DMS53 treated with DMSO at 0.1 percent for 48 hours (cell line): ENCODE measurements around the gene BICD1.
"Not testable (repeated sequence)": the region's sequence is repeated elsewhere in the genome, so short reads cannot be mapped to it uniquely, and the experiment has no call there.

Source experiments
- DNase-seq: peaks from one replicate; lab custom pipeline; 2025; ENCODE audit not compliant: unreplicated experiment; lab: John Stamatoyannopoulos, UW

BICD1 gene

GRCh38 chr12:32106517-32107358 is at the start of gene BICD1:
BICD1 (plus strand) TSS chr12:32106847; CDS start chr12:32107332, 485 bp downstream.
- peak; percentile 92 for DNase-seq

- no peak for DNase-seq
Observed at GRCh38 chr12:32061033-32061432, 45.6 kb upstream of the BICD1 start.

GRCh38 chr12:32062881-32063280 is 43.8 kb upstream of the BICD1 start:
- no peak for DNase-seq

- no peak for DNase-seq
Observed at GRCh38 chr12:32063796-32064195, 42.9 kb upstream of the BICD1 start.

- no peak for DNase-seq
Observed at GRCh38 chr12:32066206-32066605, 40.4 kb upstream of the BICD1 start.

- peak; percentile 95 for DNase-seq
Observed at GRCh38 chr12:32069071-32069470, 37.6 kb upstream of the BICD1 start.

GRCh38 chr12:32069731-32070130 is 36.9 kb upstream of the BICD1 start:
- no peak for DNase-seq

GRCh38 chr12:32070370-32070769 is 36.3 kb upstream of the BICD1 start:
- DNase-seq, result no peak

- no peak for DNase-seq
Observed at GRCh38 chr12:32072102-32072501, 34.5 kb upstream of the BICD1 start.

- DNase-seq, result no peak
Observed at GRCh38 chr12:32074432-32074831, 32.2 kb upstream of the BICD1 start.

- no peak for DNase-seq
Observed at GRCh38 chr12:32076941-32077340, 29.7 kb upstream of the BICD1 start.

- no peak for DNase-seq
Observed at GRCh38 chr12:32080435-32080834, 26.2 kb upstream of the BICD1 start.

GRCh38 chr12:32083489-32083888 is 23.2 kb upstream of the BICD1 start:
- no peak for DNase-seq

GRCh38 chr12:32084017-32084688 is 22.5 kb upstream of the BICD1 start:
- DNase-seq, result no peak

GRCh38 chr12:32084753-32085152 is 21.9 kb upstream of the BICD1 start:
- no peak for DNase-seq

GRCh38 chr12:32087306-32087705 is 19.3 kb upstream of the BICD1 start:
- no peak for DNase-seq

GRCh38 chr12:32089156-32089555 is 17.5 kb upstream of the BICD1 start:
- no peak for DNase-seq

- DNase-seq, result no peak
Observed at GRCh38 chr12:32089586-32089985, 17.1 kb upstream of the BICD1 start.

GRCh38 chr12:32091696-32092095 is 15.0 kb upstream of the BICD1 start:
- DNase-seq, result no peak

- no peak for DNase-seq
Observed at GRCh38 chr12:32098112-32098511, 8.5 kb upstream of the BICD1 start.

GRCh38 chr12:32099275-32099674 is 7.4 kb upstream of the BICD1 start:
- not testable (repeated sequence) for DNase-seq

GRCh38 chr12:32100361-32100760 is 6.3 kb upstream of the BICD1 start:
- no peak for DNase-seq
